ENCODE data around the gene DLG3. TPM values are rescaled to one million over a fixed set of nuclear protein-coding genes. Genes with fewer than 3 reads are reported as not detected.
A peak's percentile ranks its signal among the peaks of the same experiment; 100 is the strongest.

DLG3 gene
- polyA plus RNA-seq, 2 of the 4 experiments (the other 2 are of a cell fraction) = 3.2 to 12.8 TPM

GRCh38 chrX:70410921-70411320 lies 33.7 kb upstream of the DLG3 start:
- Histone ChIP-seq H3K9me3 (no peaks in the 10 kb centered on the region), H3K4me1 (no peaks in the 10 kb centered on the region), H3K27ac (no peak overlapping the region), H3K4me2 (no peak overlapping the region), H3K4me3 (no peak overlapping the region)
- FAIRE-seq (no peak), ATAC-seq (no peak), DNase-seq (ENCODE audit: low read depth in 1 of 2, low spot score in 1 of 2) (no peak)
- TF ChIP-seq NFE2L2 (conservative IDR thresholded peaks at IDR 0.05; ENCODE audit: low read length) (no peak), GATA3 (IDR thresholded peaks at IDR 0.05; ENCODE audit: borderline replicate concordance) (no peak), EHMT2 (IDR thresholded peaks at IDR 0.05; ENCODE audit: low read depth) (no peak), KDM1A (IDR thresholded peaks at IDR 0.05; ENCODE audit: low read depth) (no peak)
- ChIA-PET POLR2A (no interaction called here), CTCF (interaction anchor here (1.2 kb wide), 1 partner anchor 12 kb away, joined by 5 read pairs; the partner anchor contains the start of gene GDPD2)
- 93% methylated on average over 2 of the region's 2 CpGs for WGBS (ENCODE audit: missing lambda C conversion rate)

- Histone ChIP-seq H3K4me3 (no peak overlapping the region), H3K9me3 (no peaks in the 10 kb centered on the region), H3K4me1 (no peaks in the 10 kb centered on the region), H3K27ac (no peak overlapping the region), H3K4me2 (no peak overlapping the region)
- CTCF ChIA-PET = interaction anchor here (1.2 kb wide), 1 partner anchor 11 kb away, joined by 5 read pairs; the partner anchor contains the start of gene GDPD2
- FAIRE-seq (no peak), DNase-seq (ENCODE audit: low read depth in 1 of 2, low spot score in 1 of 2) (no peak), ATAC-seq (no peak)
- POLR2A ChIA-PET = no interaction called here
- no peak for TF ChIP-seq HDAC2 (IDR thresholded peaks at IDR 0.05)
- TF ChIP-seq ZSCAN20 (CRISPR knock-in tag; IDR thresholded peaks at IDR 0.05) = no peak
- TF ChIP-seq CBX8 (IDR thresholded peaks at IDR 0.05) = no peak
- no peak for TF ChIP-seq RARB (CRISPR knock-in tag; IDR thresholded peaks at IDR 0.05)
- TF ChIP-seq NR3C1 (IDR thresholded peaks at IDR 0.05) = no peak
- TF ChIP-seq MYC (IDR thresholded peaks at IDR 0.05; ENCODE audit: borderline replicate concordance, low read length) = no peak
- WGBS (ENCODE audit: missing lambda C conversion rate) = 100% methylated on average over 2 of the region's 3 CpGs
Measured at GRCh38 chrX:70411475-70411874, 33.2 kb upstream of the DLG3 start.

DNA sequence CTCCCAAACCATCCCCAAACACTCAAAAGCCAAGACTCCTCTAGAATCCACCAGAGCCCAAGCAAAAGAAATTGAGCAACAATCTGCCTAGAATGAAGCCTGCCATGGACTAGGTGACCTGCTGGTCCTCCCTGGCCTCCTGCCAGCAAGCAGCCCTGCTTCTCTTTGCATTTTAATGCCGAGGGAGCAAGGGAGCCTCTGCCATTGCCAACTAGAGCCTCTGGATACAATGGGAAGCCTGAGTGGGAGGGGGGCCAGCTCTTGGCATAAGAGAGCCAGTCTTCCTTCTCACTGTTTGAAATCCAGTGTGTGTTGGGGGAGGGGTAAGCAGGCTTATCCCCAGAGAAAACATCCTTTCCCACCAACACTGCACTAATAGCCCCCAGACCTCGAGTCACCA lies 23.0 kb upstream of the DLG3 start:
- Histone ChIP-seq H3K4me1 (no peaks in the 10 kb centered on the region), H3K27ac (no peak overlapping the region), H3K9me3 (no peaks in the 10 kb centered on the region), H3K4me2 (no peak overlapping the region), H3K4me3 (no peak overlapping the region)
- ATAC-seq = no peak
- ChIA-PET POLR2A (no interaction called here), CTCF (interaction anchor here (0.7 to 8.6 kb wide), 4 partner anchors 12 to 288 kb away, joined by 3 to 44 read pairs (median 3); no protein-coding TSS in a partner anchor)
- FAIRE-seq = no peak
- TF ChIP-seq CBX8 (IDR thresholded peaks at IDR 0.05) = no peak
- TF ChIP-seq EHF (CRISPR knock-in tag; IDR thresholded peaks at IDR 0.05) = no peak
- TF ChIP-seq HMGXB4 (CRISPR knock-in tag; IDR thresholded peaks at IDR 0.05; ENCODE audit: borderline replicate concordance) = no peak
- 61% methylated on average over 2 of the region's 2 CpGs for WGBS (ENCODE audit: missing lambda C conversion rate)
- DNase-seq (ENCODE audit: low read depth in 1 of 2, low spot score in 1 of 2) = no peak

- Histone ChIP-seq H3K4me1 (no peaks in the 10 kb centered on the region), H3K27ac (no peak within 1 kb of the TSS), H3K4me3 (no peak within 1 kb of the TSS), H3K4me2 (no peak within 1 kb of the TSS), H3K9me3 (no peaks in the 10 kb centered on the region)
- peak; percentile 84 to 85 for ATAC-seq
- ChIA-PET CTCF (interaction anchor here (0.8 to 8.6 kb wide), 6 partner anchors 9 to 242 kb away, joined by 3 to 44 read pairs (median 4); no protein-coding TSS in a partner anchor), POLR2A (no interaction called here)
- WGBS (ENCODE audit: missing lambda C conversion rate) = 60% methylated on average over 8 of the region's 11 CpGs
- peak; percentile 20 to 27; a peak in 1 of 5 replicates for TF ChIP-seq RAD21 (conservative IDR thresholded peaks at IDR 0.05 in 1 of 2, IDR thresholded peaks at IDR 0.05 in 1 of 2)
- no peak for TF ChIP-seq FOXS1 (CRISPR knock-in tag; IDR thresholded peaks at IDR 0.05)
- TF ChIP-seq CEBPB (IDR thresholded peaks at IDR 0.05) = no peak
- no peak for TF ChIP-seq MAZ (IDR thresholded peaks at IDR 0.05; ENCODE audit: borderline replicate concordance, low read depth, low read length)
- TF ChIP-seq E2F6 (IDR thresholded peaks at IDR 0.05; ENCODE audit: borderline replicate concordance, low read depth) = no peak
- TF ChIP-seq HDAC2 (IDR thresholded peaks at IDR 0.05) = no peak
- no peak for TF ChIP-seq HMGXB4 (CRISPR knock-in tag; IDR thresholded peaks at IDR 0.05; ENCODE audit: borderline replicate concordance)
- no peak for TF ChIP-seq ZC3H11A (IDR thresholded peaks at IDR 0.05)
- no peak for TF ChIP-seq HES2 (IDR thresholded peaks at IDR 0.05)
- TF ChIP-seq NPAS2 (CRISPR knock-in tag; IDR thresholded peaks at IDR 0.05; ENCODE audit: borderline replicate concordance) = no peak
- no peak for TF ChIP-seq KDM5A (IDR thresholded peaks at IDR 0.05)
- TF ChIP-seq, protein P1, sequence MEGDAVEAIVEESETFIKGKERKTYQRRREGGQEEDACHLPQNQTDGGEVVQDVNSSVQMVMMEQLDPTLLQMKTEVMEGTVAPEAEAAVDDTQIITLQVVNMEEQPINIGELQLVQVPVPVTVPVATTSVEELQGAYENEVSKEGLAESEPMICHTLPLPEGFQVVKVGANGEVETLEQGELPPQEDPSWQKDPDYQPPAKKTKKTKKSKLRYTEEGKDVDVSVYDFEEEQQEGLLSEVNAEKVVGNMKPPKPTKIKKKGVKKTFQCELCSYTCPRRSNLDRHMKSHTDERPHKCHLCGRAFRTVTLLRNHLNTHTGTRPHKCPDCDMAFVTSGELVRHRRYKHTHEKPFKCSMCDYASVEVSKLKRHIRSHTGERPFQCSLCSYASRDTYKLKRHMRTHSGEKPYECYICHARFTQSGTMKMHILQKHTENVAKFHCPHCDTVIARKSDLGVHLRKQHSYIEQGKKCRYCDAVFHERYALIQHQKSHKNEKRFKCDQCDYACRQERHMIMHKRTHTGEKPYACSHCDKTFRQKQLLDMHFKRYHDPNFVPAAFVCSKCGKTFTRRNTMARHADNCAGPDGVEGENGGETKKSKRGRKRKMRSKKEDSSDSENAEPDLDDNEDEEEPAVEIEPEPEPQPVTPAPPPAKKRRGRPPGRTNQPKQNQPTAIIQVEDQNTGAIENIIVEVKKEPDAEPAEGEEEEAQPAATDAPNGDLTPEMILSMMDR (IDR thresholded peaks at IDR 0.05) = peak; percentile 16; the same call in 1 of the 3 replicates
- no peak for TF ChIP-seq NR3C1 (IDR thresholded peaks at IDR 0.05)
- TF ChIP-seq ZFP36 (IDR thresholded peaks at IDR 0.05; ENCODE audit: borderline replicate concordance, partially characterized antibody) = no peak
- no peak for TF ChIP-seq FOSB (CRISPR knock-in tag; IDR thresholded peaks at IDR 0.05)
- TF ChIP-seq JUN (IDR thresholded peaks at IDR 0.05) = no peak
- DNase-seq (ENCODE audit: low read depth in 1 of 2, low spot score in 1 of 2) = peak in 1 of 2 experiments; percentile 40
- no peak for FAIRE-seq
Measured at GRCh38 chrX:70422851-70423341, 21.7 kb upstream of the DLG3 start, which contains the start of gene GDPD2. Gene GDPD2 (plus strand): TSS chrX:70423314. CDS start chrX:70424985, 1,671 bp downstream.
